Central memory CD4-positive, alpha-beta T cell (primary cell): ENCODE measurements around the gene TUFT1.
"Not testable (repeated sequence)": the region's sequence is repeated elsewhere in the genome, so short reads cannot be mapped to it uniquely, and the experiment has no call there.

ENCODE experiments used
- DNase-seq: peaks from one replicate; pipeline ENCODE4 v3.0.0; 2022

The TUFT1 gene

DNA sequence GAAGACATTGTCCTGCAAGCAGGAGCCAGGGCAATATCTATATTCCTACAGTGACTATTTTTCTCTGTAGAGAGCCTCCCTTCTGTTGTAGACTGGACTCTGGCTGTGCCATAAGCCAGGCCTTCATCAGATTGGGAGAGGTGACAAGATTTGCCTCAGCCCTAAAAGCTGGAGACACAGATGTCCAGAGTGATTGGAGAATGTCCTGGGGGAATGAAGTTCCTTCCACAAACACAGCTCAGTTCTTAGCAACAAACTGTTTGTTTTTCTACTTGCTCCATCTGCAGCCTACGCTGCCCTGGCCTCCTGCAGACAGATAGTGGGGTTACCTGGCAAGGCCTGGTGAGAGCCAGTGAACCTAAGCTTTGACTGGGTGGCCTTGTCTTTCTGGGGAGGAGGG lies 41.8 kb downstream of the TUFT1 start:
- DNase-seq: no peak

DNA sequence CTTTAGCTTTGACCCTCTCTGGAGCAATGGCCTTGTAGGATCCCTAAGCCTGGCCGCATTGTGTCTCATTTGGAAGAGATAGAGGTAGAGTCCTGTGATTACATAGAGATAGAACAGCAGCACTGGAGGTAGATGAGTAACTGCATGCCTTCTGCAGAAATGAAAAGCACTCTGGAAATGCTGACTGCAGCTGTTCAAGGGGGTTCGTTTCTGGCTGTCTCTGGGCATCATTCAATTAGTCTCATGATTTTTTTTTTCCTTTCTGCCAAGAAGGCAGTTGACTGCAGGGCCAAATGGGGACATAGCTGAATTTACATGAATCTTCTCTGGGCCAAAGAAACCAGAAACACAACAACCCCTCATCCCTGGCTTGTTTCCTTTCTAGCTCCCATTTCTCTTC lies 43.7 kb downstream of the TUFT1 start:
- DNase-seq: no peak

DNA sequence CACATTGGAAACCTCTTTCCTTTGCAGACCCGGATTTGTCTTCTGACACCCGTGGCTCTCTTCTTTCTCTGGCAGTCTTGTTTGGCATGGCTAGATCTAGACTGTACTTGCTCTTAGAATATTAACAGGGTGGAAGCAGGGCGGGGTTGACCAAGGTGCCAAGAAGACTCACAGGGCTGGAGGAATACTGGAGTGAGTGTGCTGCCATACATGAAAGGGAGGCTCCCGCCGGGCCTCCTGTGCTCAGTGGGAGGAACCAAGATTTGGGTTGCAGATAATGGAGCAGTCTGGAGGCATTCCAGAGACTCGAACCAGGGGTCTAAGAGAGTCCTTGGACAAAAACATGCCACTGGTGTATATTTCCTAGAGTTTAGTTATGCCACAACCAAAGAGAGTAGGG lies 44.2 kb downstream of the TUFT1 start:
- DNase-seq: no peak

- no peak for DNase-seq
Measured at GRCh38 chr1:151584780-151585179, 44.7 kb downstream of the TUFT1 start.

DNA sequence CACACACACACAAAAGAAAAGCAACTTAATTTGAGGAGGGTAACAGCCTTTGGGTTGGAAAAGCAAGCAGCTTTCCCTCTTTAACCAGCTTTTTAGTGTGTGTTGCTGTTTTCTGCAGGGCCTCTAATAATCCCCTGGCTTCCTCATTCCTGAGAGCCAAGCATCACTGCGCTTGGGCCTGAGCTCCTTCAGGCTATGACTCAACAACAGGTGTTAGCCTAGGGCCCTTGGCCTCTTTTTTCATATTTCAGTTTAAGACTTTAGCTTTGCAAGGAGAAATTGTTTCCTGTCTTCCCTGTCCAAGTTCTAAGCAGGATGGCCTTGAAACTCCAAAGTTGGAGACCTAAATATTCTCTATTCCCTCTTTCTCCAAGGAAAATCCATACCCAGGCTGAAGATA lies 45.5 kb downstream of the TUFT1 start:
- DNase-seq: no peak

DNA sequence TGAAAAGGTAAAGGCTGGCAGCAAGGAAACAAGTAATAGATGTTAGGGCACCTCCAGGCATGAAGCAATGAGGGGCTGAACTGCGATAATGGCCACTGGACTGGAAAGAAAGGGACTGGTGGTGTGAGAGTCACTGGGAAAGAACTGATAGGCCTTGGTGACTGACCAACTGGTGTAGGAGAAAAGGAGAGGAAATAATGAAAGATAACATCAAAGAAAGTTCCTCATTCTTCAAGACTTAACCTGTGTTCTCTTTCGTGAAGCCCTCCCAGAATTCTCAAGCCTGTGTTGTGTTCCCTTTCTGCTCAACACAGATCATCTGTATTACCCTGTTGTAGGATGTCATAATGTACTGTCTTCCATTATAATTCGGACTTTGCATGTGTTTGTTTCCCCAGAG lies 50.9 kb downstream of the TUFT1 start:
- no peak for DNase-seq

DNA sequence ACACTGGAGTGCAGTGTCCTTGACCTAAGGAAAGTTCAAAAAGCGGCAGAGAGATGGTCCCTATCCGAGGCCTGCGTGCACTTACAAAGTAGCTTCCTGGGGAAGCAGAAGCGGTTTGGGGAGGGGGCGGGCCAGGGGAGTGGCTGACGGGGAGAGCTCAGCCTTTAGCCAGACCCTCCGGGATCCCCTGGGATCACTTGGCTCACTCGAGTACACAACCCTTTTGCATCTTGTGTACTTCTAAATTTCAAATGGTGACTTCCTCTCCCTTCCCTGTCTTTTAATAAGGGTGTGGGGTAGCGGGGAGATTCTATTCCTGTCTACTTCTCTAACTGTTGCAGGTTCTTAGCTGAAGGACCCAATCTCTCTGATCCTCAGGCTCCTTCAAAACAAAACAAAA lies 53.6 kb downstream of the TUFT1 start:
- DNase-seq: no peak

- DNase-seq: peak; percentile 76
Measured at GRCh38 chr1:151594143-151594625, 54.1 kb downstream of the TUFT1 start.

DNA sequence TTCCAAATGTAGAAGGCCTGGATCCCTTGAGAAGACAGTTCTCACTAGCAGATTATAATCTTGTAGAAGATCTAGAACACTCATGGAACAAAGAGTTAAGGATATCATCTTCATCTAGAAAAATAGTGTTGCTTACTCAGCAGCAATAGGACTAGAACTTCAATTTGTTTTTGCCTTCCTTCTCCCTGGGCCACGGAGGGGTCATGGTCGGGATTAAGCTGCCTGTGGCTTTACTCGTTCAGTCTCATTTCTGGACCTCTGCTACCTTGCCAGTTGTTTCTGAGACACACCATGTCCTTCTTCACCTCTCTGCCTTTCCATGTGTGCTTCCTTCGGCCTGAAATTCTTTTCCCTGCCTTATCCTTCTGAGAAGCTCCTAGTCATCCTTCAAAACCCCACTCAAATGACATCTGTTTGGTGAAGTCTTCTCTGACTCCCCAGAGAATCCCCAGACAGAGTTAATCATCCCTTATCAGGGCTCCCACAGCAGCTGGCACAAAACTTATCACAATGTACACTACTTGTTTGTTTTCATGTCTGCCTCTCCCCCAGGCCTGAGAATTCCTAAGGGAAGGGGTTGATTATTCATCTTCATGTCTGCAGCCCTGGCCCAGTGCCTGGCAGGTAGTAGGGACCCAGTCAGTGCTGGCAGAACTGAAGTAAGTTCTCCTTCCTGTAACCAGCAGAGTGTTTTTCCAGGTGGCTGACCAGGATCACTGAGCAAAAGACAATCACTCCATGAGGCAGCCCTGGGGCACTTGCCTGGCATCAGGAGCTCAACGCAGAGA lies 56.3 kb downstream of the TUFT1 start:
- DNase-seq: no peak

DNA sequence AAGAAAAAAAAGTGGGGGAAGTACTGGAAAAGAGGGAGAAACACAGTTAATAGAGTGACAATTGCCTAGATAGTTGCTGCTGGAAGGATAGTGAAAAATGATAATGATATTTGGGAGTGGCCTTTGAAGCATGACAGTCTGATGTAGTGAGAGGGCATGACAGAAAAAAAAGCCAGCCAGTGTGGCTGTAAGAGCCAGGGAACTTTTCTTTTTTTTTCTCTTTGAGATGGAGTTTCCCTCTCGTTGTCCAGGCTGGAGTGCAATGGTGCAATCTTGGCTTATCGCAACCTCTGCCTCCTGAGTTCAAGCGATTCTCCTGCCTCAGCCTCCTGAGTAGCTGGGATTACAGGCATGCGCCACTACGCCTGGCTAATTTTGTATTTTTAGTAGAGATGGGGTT lies 62.4 kb downstream of the TUFT1 start:
- not testable (repeated sequence) for DNase-seq

DNA sequence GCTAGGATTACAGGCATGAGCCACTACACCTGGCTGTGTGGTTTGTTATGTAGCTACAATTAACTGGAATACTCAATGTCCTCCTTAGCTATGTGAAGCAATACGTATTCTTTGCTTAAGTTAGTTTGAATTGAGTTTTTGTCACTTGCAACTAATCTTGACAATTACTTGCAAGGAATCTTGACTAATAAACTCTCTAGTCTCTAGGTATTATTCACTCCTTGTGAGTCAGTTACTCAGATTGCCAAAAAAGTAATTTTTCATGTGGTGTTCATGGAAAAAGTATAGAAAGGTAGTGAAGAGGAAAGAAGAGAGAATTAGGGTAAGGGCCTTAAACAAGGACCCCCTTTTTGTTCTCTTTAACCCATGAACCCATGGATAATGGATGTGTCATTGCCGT lies 64.2 kb downstream of the TUFT1 start:
- no peak for DNase-seq

- no peak for DNase-seq
Measured at GRCh38 chr1:151606384-151606783, 66.3 kb downstream of the TUFT1 start.

GRCh38 chr1:151606857-151607256 lies 66.7 kb downstream of the TUFT1 start:
- no peak for DNase-seq

DNA sequence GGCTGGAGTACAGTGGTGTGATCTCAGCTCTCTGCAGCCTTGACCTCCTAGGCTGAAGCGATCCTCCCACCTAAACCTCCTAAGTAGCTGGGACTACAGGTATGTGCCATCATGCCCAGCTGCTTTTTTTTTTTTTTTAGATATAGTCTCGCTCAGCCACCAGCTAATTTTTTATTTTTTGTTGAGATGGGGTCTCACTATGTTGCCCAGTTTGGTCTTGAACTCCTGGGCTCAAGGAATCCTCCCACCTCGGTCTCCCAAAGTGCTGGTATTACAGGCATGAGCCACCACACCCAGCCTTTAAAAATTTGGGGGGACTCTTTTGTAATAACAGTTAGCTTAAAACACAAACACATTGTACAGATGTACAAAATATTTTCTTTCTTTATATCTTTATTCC lies 70.0 kb downstream of the TUFT1 start:
- DNase-seq: no peak

- no peak for DNase-seq
Measured at GRCh38 chr1:151611288-151611790, 71.2 kb downstream of the TUFT1 start.

- peak; percentile 86 for DNase-seq
Measured at GRCh38 chr1:151611832-151612500, 71.9 kb downstream of the TUFT1 start, which contains the start of gene SNX27. Gene SNX27 (plus strand): TSS chr1:151612050. CDS start chr1:151612202, 152 bp downstream.

GRCh38 chr1:151612501-151613281 lies 72.6 kb downstream of the TUFT1 start:
- DNase-seq: peak; percentile 16

- DNase-seq: no peak
Measured at GRCh38 chr1:151613282-151613780, 73.2 kb downstream of the TUFT1 start.

DNA sequence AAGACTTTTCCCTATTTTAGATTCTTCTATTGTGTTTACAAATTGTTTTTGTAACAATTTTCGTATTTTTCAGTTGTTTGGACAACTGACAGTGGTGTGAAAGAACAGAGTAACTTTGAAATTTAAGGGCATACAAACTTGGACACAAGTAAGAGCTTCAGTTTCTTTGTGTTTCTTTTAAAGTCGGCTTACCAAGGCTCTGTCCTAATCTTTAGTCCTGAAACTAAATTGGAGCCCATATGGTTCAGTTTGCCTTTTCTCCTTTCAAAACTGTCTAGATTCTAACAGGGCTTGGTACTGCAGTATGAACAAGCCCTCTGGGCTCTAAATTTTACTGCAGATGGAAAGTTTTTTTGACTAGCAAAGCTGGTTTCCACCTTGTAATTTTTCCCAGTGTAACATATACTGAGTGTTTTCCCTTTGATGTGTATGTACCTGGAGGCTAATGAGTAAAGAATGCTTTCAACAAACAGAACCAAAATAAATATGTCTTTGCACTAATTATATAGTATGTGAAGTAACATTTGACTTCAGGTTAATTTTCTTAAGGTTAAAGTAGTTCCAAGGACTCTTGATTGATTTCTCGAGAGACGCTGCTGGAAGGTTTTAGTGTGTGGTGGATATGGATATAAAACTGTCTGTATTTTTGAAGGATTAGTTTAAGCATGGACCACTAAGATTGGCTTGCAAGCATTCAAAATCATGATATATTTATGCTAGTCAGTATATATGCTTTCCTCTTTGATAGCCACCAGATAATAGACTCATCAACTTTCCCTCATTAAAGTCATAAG lies 75.8 kb downstream of the TUFT1 start:
- DNase-seq: no peak

- no peak for DNase-seq
Measured at GRCh38 chr1:151616505-151616849, 76.4 kb downstream of the TUFT1 start.

GRCh38 chr1:151618003-151618402 lies 77.9 kb downstream of the TUFT1 start:
- DNase-seq: no peak

GRCh38 chr1:151618470-151618869 lies 78.4 kb downstream of the TUFT1 start:
- no peak for DNase-seq
